ENCODE data around the gene JMJD4. TPM values are rescaled to one million over a fixed set of nuclear protein-coding genes. Genes with fewer than 3 reads are reported as not detected.

Gene JMJD4
- total RNA-seq, 4 donors from 2014 or later = 13.4 to 20.0 (median 16.7) TPM

DNA sequence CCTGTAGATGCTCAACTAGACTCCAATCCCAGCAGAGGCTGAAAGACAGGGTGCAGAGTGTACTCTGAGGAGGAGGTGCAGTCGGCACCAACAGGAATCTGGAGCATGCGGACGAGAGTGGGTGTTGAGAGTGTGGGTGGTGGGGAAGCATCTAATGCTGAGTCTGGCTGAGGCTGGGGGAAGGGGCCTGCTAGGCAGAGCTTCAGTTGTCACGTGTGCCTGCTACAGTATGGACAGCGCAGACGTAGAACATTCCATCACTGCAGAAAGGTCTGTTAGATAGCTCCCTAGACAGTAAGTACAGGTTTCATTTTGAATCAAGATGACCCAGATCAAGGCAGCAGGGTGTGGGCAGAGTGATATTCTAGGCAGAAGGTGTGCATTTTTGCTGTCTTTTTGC, 23.3 kb upstream of the JMJD4 start:
- peaks cover 16 to 45% (median 30%) of the 10 kb centered on the region in 3 donors for H3K4me1 ChIP-seq

DNA sequence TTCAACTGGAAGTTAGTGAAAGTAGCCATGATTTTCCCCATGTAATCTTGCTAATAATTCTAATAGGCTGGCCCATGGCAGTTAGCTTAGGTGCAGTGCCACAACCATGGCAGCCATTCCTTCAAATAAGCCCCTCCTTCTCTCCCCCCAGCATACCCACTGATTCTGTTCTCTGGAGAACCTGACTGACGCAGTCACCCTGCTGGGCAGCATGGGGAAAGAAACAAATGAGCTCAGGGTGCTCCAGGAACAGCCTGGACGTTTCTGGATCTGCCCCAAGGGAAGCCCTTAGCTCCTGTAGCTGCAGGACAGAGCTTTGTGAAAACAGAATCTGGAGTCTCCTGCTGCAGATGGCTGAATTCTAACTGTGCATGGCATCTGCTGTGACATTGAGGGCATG, 22.7 kb upstream of the JMJD4 start:
- Histone ChIP-seq H3K4me1 (peaks cover 14 to 45% (median 24%) of the 10 kb centered on the region in 3 donors), H3K27ac (no peak overlapping the region), H3K9me3 (no peaks in the 10 kb centered on the region), H3K27me3 (no peaks in the 10 kb centered on the region), H3K36me3 (peaks cover 0 to 58% (median 10%) of the 10 kb centered on the region in 3 donors), H3K4me3 (no peak overlapping the region)
- 50% methylated on average over 2 of the region's 2 CpGs; no CpG with 5 or more reads in 1 of the 2 donors for WGBS, 2 donors
- TF ChIP-seq POLR2A (IDR thresholded peaks at IDR 0.05) = no peak
- TF ChIP-seq, protein P1, sequence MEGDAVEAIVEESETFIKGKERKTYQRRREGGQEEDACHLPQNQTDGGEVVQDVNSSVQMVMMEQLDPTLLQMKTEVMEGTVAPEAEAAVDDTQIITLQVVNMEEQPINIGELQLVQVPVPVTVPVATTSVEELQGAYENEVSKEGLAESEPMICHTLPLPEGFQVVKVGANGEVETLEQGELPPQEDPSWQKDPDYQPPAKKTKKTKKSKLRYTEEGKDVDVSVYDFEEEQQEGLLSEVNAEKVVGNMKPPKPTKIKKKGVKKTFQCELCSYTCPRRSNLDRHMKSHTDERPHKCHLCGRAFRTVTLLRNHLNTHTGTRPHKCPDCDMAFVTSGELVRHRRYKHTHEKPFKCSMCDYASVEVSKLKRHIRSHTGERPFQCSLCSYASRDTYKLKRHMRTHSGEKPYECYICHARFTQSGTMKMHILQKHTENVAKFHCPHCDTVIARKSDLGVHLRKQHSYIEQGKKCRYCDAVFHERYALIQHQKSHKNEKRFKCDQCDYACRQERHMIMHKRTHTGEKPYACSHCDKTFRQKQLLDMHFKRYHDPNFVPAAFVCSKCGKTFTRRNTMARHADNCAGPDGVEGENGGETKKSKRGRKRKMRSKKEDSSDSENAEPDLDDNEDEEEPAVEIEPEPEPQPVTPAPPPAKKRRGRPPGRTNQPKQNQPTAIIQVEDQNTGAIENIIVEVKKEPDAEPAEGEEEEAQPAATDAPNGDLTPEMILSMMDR (IDR thresholded peaks at IDR 0.05) = no peak
- intact Hi-C loops (cut with DNase I) = no loop called here
- DNase-seq = no peak

More for the DNA sequence above, 23.3 kb upstream of the JMJD4 start:
- intact Hi-C loops (cut with DNase I) = no loop called here
- peaks cover 0 to 58% (median 10%) of the 10 kb centered on the region in 3 donors for H3K36me3 ChIP-seq
- H3K9me3 ChIP-seq = no peaks in the 10 kb centered on the region
- no peaks in the 10 kb centered on the region for H3K27me3 ChIP-seq
- no peak overlapping the region for H3K4me3 ChIP-seq
- no peak for TF ChIP-seq POLR2A (IDR thresholded peaks at IDR 0.05)
- TF ChIP-seq, protein P1 (IDR thresholded peaks at IDR 0.05) = no peak
- 73 to 87% methylated on average over 5 to 6 of the region's 6 CpGs for WGBS, 2 donors
- H3K27ac ChIP-seq = no peak overlapping the region
- no peak for DNase-seq

DNA sequence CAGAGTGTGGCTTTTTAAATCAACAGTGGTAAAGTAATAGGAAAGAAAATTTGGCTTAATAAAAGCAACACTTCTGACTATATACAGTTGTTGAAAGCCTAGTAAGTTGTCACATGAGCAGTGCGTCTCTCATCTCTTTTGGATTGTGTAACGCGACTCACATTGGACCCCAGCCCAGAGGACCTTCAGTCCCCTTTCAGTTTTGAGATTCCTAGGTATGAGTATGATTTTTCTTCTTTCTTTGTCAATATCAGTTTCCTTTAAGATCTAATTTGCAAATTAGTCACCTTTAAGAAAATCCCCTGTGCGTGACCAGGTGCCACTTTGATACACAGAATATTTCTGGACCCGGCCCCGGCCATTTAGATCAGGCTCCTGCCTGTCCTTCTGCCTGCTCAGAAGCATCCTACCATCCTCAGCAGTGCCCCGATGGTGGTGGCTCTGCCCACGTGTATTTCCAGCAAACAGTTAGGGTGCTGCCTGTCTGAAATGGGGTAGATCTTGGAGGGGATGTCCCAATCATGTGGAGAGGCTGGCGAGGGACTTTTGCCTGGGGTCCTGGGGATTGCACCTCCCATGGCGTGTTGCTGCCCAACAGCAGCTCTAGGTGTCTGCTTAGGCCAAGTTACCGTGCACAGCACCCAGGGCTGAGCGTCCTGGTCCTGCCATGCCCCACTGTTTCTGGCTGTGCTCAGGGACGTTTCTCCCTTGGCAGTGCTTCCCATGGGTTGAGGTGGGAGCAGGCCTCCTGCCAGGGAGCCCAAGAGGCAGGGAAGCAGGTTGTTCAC, 21.3 kb upstream of the JMJD4 start:
- Histone ChIP-seq H3K27me3 (no peaks in the 10 kb centered on the region), H3K4me3 (no peak overlapping the region), H3K4me1 (peaks cover 5 to 35% (median 14%) of the 10 kb centered on the region in 3 donors), H3K27ac (peak overlapping the region in 1 of 4 donors; percentile 5), H3K36me3 (peaks cover 0 to 59% (median 10%) of the 10 kb centered on the region in 3 donors), H3K9me3 (no peaks in the 10 kb centered on the region)
- TF ChIP-seq POLR2A (IDR thresholded peaks at IDR 0.05) = no peak
- TF ChIP-seq, protein P1 (IDR thresholded peaks at IDR 0.05) = no peak
- no peak for DNase-seq
- intact Hi-C loops (cut with DNase I) = no loop called here
- WGBS, 2 donors = 32 to 58% methylated on average over 6 to 9 of the region's 13 CpGs

DNA sequence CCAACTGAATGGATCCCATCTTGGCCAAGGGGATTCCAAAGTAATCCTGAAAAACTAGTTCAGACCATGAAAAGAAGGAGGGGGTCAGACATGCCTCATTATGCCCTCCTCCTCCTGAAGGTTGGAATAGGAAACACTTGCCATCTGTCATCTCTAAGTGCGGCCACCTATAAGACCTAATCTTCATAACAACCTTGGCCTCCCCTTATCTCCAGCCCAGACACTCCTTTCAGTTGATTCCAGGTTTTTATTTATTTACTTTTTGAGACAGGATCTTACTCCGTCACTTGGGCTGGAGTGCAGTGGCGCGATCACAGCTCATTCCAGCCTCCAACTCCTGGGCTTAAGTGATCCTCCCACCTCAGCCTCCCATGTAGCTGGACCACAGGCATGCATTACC, 19.9 kb upstream of the JMJD4 start:
- H3K27ac ChIP-seq = no peak overlapping the region
- peaks cover 5 to 38% (median 15%) of the 10 kb centered on the region in 3 donors for H3K4me1 ChIP-seq
- DNase-seq = no peak
- H3K36me3 ChIP-seq = peaks cover 0 to 59% (median 10%) of the 10 kb centered on the region in 3 donors
- intact Hi-C loops (cut with DNase I) = no loop called here
- no peaks in the 10 kb centered on the region for H3K9me3 ChIP-seq
- no peak overlapping the region for H3K4me3 ChIP-seq
- H3K27me3 ChIP-seq = no peaks in the 10 kb centered on the region
- TF ChIP-seq, protein P1 (IDR thresholded peaks at IDR 0.05) = no peak
- TF ChIP-seq POLR2A (IDR thresholded peaks at IDR 0.05) = no peak
- WGBS, 2 donors = 96 to 98% methylated on average over 4 of the region's 4 CpGs

DNA sequence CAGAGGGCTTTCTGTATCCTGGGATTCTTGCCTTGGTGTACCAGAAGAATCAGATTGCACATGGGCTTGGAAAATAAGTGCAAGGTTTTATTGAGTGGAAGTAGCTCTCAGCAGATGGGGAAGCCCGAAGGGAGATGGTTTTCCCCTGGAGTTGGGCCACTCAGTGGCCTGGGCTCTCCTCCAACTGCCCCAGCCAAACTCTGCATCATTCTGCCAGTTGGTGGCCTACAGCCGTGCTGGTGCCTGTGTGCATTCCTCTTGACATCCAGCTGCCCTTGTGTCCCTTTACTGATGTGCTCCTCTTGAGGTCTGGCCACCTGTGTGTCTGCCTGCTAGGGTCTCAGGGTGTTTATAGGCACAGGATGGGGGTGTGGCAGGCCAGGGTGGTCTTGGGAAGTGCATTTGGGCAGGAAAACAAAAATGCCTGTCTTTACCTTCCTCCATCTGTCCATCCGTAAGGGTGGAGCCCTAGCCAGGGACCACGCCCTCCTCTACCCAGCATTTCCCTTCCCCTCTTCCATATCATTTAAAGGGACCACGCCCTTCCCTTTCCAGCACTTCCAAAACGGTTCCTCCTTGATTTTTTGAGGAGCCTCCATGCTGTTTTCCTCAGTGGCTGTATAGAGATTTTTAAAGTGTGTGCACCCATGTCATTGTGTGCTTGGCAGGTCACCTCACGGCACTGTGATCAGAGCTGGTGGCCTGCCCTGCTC, 19.1 kb upstream of the JMJD4 start:
- H3K27me3 ChIP-seq = no peaks in the 10 kb centered on the region
- peak overlapping the region in 1 of 4 donors; percentile 12 for H3K27ac ChIP-seq
- H3K4me3 ChIP-seq = no peak overlapping the region
- no peaks in the 10 kb centered on the region for H3K9me3 ChIP-seq
- H3K4me1 ChIP-seq = peaks cover 8 to 45% (median 12%) of the 10 kb centered on the region in 3 donors
- DNase-seq = no peak
- 37 to 52% methylated on average over 6 of the region's 7 CpGs for WGBS, 2 donors
- TF ChIP-seq, protein P1 (IDR thresholded peaks at IDR 0.05) = no peak
- TF ChIP-seq POLR2A (IDR thresholded peaks at IDR 0.05) = no peak
- H3K36me3 ChIP-seq = peaks cover 0 to 59% (median 6%) of the 10 kb centered on the region in 3 donors
- intact Hi-C loops (cut with DNase I) = no loop called here
